ENCODE results near the gene RSPO1.

The RSPO1 gene

DNA sequence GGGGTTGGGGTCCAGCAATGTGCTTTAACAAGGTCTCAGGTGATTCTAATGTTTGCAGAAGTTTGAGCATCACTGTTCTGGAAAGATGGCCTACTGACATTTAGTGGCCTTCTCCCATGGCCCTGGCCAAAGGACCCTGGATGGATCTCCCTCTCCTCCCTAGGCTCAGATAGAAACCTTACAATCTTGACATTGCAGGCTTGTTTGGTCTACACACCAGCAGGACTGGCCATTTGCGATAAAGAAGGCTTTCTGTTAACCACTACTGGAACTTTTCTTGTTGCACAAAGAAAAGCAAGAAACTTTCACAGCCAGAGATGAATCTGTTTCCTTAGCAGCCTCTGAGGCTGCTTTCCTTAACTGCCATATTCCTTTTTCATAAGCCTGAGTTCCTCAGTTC is 71.7 kb downstream of the RSPO1 start:
- no peak for DNase-seq

All from C1 segment of cervical spinal cord (tissue), 14 donors.